Gastrocnemius medialis (tissue), 4 donors: ENCODE results near the gene ANO6.

Source experiments
- POLR2A ChIP-seq, 2 donors: fragments of 450-650 bp; IDR thresholded peaks; one replicate each; pipeline ENCODE4 v1.6.1; 2017; ENCODE audit warnings: antibody characterized with exemption in 2 of 2, mild to moderate bottlenecking in 2 of 2, moderate library complexity in 2 of 2
- TF ChIP-seq, protein P1 (sequence below), 5 experiments: fragments of 450-650 bp in 3 of 5; fragments of 200-600 bp in 2 of 5; sonication (generic) in 2 of 5; IDR thresholded peaks in 4 of 5; conservative IDR thresholded peaks in 1 of 5; 1 replicate in 4 of 5; 2 replicates in 1 of 5; pipeline ENCODE4 v1.5.1; 2016 to 2019; ENCODE audit warnings: antibody characterized with exemption in 5 of 5, mild to moderate bottlenecking in 3 of 5, moderate library complexity in 3 of 5

DNA sequence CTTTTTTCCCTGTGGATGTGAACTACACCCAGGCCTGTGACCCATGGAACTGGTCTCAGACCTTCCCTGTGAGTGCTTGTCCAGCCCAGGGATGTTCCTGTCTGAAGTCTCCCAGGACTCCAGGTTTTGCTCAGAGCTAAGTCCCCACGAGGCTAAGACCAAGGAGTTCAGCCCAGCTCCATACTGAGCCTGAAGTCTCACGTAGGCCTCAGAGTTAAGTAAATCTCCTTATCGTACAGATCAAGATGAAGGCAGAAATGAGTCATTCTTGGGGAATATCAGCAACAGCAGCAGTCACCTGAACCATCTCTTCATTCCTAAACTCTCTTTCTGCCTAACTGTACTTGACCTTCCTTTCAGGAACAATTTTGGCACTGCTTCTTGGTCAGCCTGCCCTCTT, 139.8 kb downstream of the ANO6 start:
- TF ChIP-seq POLR2A (IDR thresholded peaks at IDR 0.05) = no peak
- TF ChIP-seq, protein P1, sequence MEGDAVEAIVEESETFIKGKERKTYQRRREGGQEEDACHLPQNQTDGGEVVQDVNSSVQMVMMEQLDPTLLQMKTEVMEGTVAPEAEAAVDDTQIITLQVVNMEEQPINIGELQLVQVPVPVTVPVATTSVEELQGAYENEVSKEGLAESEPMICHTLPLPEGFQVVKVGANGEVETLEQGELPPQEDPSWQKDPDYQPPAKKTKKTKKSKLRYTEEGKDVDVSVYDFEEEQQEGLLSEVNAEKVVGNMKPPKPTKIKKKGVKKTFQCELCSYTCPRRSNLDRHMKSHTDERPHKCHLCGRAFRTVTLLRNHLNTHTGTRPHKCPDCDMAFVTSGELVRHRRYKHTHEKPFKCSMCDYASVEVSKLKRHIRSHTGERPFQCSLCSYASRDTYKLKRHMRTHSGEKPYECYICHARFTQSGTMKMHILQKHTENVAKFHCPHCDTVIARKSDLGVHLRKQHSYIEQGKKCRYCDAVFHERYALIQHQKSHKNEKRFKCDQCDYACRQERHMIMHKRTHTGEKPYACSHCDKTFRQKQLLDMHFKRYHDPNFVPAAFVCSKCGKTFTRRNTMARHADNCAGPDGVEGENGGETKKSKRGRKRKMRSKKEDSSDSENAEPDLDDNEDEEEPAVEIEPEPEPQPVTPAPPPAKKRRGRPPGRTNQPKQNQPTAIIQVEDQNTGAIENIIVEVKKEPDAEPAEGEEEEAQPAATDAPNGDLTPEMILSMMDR (IDR thresholded peaks at IDR 0.05 in 4 of 5, conservative IDR thresholded peaks at IDR 0.05 in 1 of 5) = no peak
